Measurements from ENCODE around the gene LDLRAD4. TPM values are rescaled to one million over a fixed set of nuclear protein-coding genes. Genes with fewer than 3 reads are reported as not detected.
A peak's percentile ranks its signal among the peaks of the same experiment; 100 is the strongest.

LDLRAD4 gene
- total RNA-seq, 1 donor, result 0.54 TPM

- no peak for DNase-seq (ENCODE audit: low read depth)
- no peak for TF ChIP-seq CTCF (IDR thresholded peaks at IDR 0.05; ENCODE audit: insufficient read depth, low read length)
- no peak overlapping the region for H3K4me3 ChIP-seq (ENCODE audit: low read depth, low read length)
Measured at GRCh38 chr18:13262839-13263691, 44.5 kb downstream of the LDLRAD4 start.

GRCh38 chr18:13264091-13265007, 45.8 kb downstream of the LDLRAD4 start:
- no peak for TF ChIP-seq CTCF (IDR thresholded peaks at IDR 0.05; ENCODE audit: insufficient read depth, low read length)
- H3K4me3 ChIP-seq (ENCODE audit: low read depth, low read length), result no peak overlapping the region
- DNase-seq (ENCODE audit: low read depth), result peak; percentile 27

DNA sequence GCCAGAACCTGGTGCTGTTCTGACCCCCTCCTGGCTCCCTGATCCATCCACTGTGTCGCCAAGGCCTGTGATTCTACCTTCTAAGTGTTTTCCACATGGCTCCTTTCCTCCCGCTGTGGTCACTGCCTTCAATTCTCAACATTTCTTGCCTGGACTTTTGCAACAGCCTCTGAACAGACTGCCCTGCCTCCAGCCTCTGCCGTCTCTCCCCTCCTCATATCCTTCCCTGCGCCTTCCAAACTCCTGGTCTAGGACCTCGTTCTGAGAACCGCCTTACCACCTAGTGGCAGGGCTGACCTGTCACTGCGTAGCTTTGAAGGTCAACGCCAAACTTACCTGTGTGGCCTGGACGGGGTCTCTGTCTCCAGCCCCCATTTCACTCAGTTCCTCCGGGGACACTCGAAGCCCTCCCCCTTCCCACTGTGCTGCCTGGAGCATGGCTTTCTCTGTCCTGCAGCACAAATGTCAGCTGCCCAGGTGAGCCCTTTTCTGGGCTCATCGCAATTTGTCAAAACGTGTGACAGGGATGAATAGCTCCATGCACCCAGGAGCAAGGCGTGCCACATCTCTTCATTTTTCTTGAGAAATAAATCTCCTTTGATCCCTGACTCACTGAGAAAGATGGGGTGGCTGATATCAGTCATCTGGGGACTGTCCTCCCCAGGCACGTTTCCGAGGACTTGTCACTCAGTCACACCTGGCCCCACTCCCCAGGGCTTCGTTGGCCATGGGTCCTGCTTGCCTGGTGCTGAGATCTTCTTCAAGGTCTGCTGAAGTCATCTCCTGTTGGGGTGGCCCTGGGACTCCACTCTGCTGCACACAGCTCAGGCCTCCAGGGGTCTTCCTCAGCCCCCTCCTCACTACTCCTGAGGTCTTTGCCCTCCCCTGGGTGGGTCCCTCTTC, 46.7 kb downstream of the LDLRAD4 start:
- no peak for DNase-seq (ENCODE audit: low read depth)
- no peak for TF ChIP-seq CTCF (IDR thresholded peaks at IDR 0.05; ENCODE audit: insufficient read depth, low read length)
- H3K4me3 ChIP-seq (ENCODE audit: low read depth, low read length), result no peak overlapping the region

DNA sequence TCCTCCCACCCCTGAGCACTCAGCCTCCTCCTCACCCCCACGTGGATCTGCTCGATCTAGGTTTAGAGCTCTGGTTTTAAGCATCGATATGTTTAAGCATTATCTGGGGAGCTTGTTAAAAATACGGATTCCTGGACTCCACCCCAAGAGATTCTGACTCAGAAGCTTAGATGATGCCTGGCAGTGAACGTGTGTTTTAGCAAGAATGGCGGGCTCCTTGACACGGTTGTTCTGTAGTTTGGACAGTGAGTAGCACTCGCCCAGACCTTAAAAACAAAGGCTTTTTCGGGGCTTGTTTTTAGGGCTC, 47.3 kb downstream of the LDLRAD4 start:
- DNase-seq (ENCODE audit: low read depth), result no peak
- TF ChIP-seq CTCF (IDR thresholded peaks at IDR 0.05; ENCODE audit: insufficient read depth, low read length), result no peak
- H3K4me3 ChIP-seq (ENCODE audit: low read depth, low read length), result no peak overlapping the region

GRCh38 chr18:13266218-13267100, 47.9 kb downstream of the LDLRAD4 start:
- H3K4me3 ChIP-seq (ENCODE audit: low read depth, low read length), result no peak overlapping the region
- no peak for DNase-seq (ENCODE audit: low read depth)
- TF ChIP-seq CTCF (IDR thresholded peaks at IDR 0.05; ENCODE audit: insufficient read depth, low read length), result no peak
